HepG2 (cell line): ENCODE measurements around the gene CCDC183.
"Not testable (repeated sequence)": the region's sequence is repeated elsewhere in the genome, so short reads cannot be mapped to it uniquely, and the experiment has no call there.

ENCODE experiments used
- CEBPB ChIP-seq: IDR thresholded peaks from 2 replicates; pipeline ENCODE4 v1.6.1; 2011; ENCODE audit warnings: low read depth, low read length, improper control_type of control experiment, borderline replicate concordance
- CTCF ChIP-seq: sonication (generic); formaldehyde crosslinking; IDR thresholded peaks from 2 replicates; pipeline ENCODE4 v1.5.0; 2020; ENCODE audit warnings: mild to moderate bottlenecking, missing genetic modification reagents, moderate library complexity
- HOMEZ ChIP-seq: IDR thresholded peaks from 2 replicates; pipeline ENCODE4 v1.6.1; 2016; ENCODE audit warnings: low read depth
- POLR2A ChIP-seq, 2 experiments: IDR thresholded peaks; 2 replicates each; pipeline ENCODE4 v1.6.1; 2011; ENCODE audit warnings: low read depth in 2 of 2, low read length in 2 of 2, mild to moderate bottlenecking in 1 of 2, moderate library complexity in 1 of 2; ENCODE audit not compliant: insufficient read depth in 1 of 2
- TARDBP ChIP-seq: sonication (generic); formaldehyde crosslinking; IDR thresholded peaks from 2 replicates; pipeline ENCODE4 v1.8.0; 2022; ENCODE audit warnings: mild to moderate bottlenecking, missing genetic modification reagents
- TCF7 ChIP-seq: sonication (generic); IDR thresholded peaks from 2 replicates; pipeline ENCODE4 v1.6.1; 2016; ENCODE audit warnings: antibody characterized with exemption, low read depth
- ZNF317 ChIP-seq: sonication (generic); formaldehyde crosslinking; IDR thresholded peaks from 2 replicates; pipeline ENCODE4 v1.5.0; 2020; ENCODE audit warnings: mild to moderate bottlenecking, missing genetic modification reagents
- ZNF704 ChIP-seq: sonication (generic); formaldehyde crosslinking; IDR thresholded peaks from 2 replicates; pipeline ENCODE4 v1.8.1; 2023; ENCODE audit warnings: mild to moderate bottlenecking, inconsistent platforms, moderate library complexity, missing genetic modification reagents, borderline replicate concordance
- ZSCAN29 ChIP-seq: sonication (generic); formaldehyde crosslinking; conservative IDR thresholded peaks from 2 replicates; pipeline ENCODE4 v1.4.0; 2020; ENCODE audit warnings: mild to moderate bottlenecking, missing genetic modification reagents

GRCh38 chr9:136786983-136787382, 9.2 kb upstream of the CCDC183 start:
- not testable (repeated sequence) for TF ChIP-seq ZSCAN29; CTCF; TARDBP (CRISPR knock-in tag); TCF7; ZNF704 (CRISPR knock-in tag); POLR2A (IDR thresholded peaks at IDR 0.05; ENCODE audit: insufficient read depth in 1 of 2, low read depth in 2 of 2, low read length in 2 of 2); HOMEZ (CRISPR knock-in tag); CEBPB; ZNF317 (CRISPR knock-in tag)
